GM21447 (cell line): ENCODE measurements around the gene DLX5.

ENCODE experiments used
- ATAC-seq: cut with Tn5 transposase; IDR thresholded peaks from one replicate; pipeline ENCODE4 v1.9.1; 2021; ENCODE audit not compliant: unreplicated experiment

DLX5 gene

GRCh38 chr7:96992192-96993005, 32.2 kb downstream of the DLX5 start:
- ATAC-seq, result no peak

GRCh38 chr7:96991546-96992191, 33.0 kb downstream of the DLX5 start:
- no peak for ATAC-seq

DNA sequence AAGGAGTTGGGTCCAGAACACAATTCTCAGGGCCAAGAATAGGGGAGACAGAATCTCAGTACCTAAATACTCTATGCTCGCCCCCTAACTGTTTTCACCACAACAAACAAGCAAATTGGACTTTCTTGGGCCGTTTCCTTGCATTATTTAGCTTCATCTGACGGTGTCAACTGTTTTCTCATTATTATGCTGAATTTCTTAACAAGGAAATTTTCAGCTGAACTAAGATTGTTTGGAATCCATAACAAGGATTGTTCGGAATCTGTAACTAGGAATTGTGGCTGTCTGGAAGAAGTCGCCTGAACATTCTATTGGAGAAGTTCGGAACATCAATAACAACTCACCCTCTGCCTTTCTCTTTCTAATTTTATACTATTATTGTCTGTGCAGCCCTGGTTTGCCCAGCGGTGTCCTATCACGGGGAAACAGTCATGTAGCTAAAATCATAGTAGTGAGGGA, 34.7 kb downstream of the DLX5 start:
- ATAC-seq, result no peak

DNA sequence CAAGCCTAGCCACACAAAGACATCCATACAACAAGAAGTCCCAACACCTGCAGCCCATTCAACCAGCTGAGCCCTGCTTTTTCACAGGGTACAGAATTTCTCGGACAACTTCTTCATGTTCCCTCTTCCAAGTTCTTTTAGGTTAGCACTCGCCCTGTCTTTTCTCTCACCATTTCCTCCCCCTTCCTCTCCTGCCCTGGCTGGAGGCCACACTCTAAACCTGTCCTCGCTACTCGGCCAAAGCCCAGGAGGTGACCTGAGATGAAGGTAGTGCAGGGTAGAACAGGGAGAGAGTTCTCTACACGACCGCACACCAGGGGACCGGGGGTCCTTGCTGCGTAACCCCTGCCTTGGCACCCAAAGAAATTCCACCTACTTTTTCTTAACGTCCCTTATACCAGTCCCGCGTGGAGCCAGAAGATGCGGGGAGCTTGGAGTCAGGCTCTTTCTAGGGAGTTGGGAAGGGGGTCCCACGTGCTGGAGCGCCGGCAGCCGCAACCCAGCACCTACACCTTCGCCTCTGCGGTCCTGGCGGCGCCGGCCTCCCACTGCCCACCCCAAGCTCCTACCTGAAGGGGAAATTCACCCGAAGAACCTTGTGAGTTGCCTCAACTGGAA, 35.3 kb downstream of the DLX5 start:
- no peak for ATAC-seq

- ATAC-seq, result no peak
Measured at GRCh38 chr7:96987719-96988118, 36.9 kb downstream of the DLX5 start.

DNA sequence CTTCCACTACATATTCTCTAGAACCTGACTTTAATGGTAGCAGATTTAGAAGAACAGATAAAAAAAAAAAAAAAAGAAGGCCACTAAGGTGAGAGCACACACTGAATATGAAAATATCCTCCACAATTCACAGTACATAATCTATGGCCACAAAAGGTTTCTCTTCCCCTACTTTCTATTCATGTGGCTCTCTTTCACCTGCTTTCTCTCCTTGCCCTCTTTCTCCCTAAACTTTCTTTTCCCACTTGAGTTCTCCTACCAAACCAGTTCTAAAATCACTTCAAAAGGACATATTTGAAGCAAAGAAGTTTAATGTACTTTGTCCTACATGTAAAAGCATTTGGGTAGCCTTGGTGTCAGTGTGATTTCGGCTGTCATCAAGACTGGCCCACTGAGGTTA, 37.7 kb downstream of the DLX5 start:
- ATAC-seq, result no peak

DNA sequence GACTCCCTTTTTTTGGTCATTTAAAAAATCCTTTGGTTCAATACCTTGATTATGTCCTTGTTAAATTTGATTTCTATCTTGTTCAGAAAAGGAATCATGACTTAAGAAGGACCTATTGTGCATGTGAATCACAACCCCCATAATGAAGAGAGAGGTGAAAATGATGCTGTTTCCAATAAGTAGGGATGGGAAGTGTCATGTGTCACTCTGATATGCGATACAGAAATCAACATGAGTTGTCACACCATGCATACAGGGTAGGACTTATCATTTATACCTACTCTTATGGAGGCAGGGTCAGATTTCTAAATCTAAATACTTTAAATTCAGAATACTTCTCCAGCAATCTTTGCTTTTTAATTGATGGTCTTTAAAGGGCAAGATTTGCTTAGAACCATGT, 38.6 kb downstream of the DLX5 start:
- no peak for ATAC-seq

- no peak for ATAC-seq
Measured at GRCh38 chr7:96982586-96982985, 42.0 kb downstream of the DLX5 start.

GRCh38 chr7:96979551-96980276, 44.9 kb downstream of the DLX5 start:
- no peak for ATAC-seq

DNA sequence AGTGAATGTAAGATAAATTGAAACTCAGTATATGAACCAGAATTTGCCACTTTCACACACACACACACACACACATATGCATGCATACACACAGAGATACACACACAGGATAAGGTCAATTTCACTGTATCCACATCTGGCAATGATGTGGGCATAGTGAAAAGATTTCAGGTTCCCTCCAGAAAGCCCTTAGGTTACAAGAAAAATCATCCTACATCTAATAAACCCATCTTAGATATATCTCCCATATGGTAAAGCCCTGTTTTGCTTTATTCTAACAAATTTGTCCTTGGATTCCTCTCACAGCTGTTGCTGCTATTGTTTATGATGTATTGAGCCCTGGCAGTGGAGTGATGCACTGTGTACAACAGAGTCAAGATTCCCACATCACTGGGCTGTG, 47.2 kb downstream of the DLX5 start:
- ATAC-seq, result no peak

- ATAC-seq, result no peak
Measured at GRCh38 chr7:96976106-96976505, 48.5 kb downstream of the DLX5 start.

DNA sequence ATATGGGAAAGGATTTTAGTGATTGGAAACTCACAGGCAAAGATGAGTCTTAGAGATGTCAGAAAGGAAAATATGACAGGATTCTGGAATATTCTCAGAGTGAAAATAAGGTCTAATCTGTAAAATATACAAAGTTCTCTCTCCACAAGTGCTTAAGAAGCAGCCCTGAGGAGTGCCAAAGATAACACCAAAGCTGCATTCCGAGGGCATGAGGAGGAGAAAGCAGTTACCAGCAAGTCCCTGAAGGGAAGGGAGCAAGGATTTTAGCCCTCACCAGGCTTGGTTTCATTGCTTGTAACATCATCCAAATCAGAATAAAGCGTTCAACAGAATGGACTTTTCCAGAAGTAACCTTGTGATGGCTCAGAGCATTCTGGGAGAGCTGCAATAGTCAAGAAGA, 50.6 kb downstream of the DLX5 start:
- ATAC-seq, result no peak

DNA sequence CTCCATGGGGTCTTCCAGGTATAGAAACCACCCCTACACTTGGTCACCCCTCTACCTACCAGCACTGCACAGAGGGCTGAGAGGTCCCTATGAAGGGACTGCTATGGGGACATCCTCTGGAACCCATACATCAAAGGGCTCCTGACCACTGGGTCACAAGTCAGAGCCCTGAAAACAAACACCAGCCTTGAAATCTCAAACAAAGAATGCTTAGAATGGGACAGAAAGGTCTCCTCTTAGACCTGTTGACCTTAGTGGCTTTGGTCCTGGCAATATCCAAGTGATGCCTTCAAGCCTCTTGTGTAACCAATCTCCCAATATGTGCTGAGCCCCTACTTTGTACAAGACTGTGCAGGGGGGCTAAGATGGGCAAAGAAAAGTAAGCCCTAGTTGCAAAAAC, 53.9 kb downstream of the DLX5 start:
- no peak for ATAC-seq
